ENCODE measurements around the gene DEPDC5. TPM values are rescaled to one million over a fixed set of nuclear protein-coding genes. Genes with fewer than 3 reads are reported as not detected.

DEPDC5 gene
- total RNA-seq, 4 donors from 2014 or later, result 11.5 to 20.6 (median 13.8) TPM

- no peak for TF ChIP-seq CTCF (IDR thresholded peaks at IDR 0.05)
- DNase-seq (ENCODE audit: low spot score) (no peak), ATAC-seq (ENCODE audit: low FRiP score) (no peak)
These were observed 64.9 kb downstream of the DEPDC5 start for GRCh38 chr22:31818481-31819392.

- ATAC-seq (ENCODE audit: low FRiP score) (no peak), DNase-seq (ENCODE audit: low spot score) (no peak)
- no peak for TF ChIP-seq CTCF (IDR thresholded peaks at IDR 0.05)
These were observed 66.8 kb downstream of the DEPDC5 start for GRCh38 chr22:31820655-31821054.

DNA sequence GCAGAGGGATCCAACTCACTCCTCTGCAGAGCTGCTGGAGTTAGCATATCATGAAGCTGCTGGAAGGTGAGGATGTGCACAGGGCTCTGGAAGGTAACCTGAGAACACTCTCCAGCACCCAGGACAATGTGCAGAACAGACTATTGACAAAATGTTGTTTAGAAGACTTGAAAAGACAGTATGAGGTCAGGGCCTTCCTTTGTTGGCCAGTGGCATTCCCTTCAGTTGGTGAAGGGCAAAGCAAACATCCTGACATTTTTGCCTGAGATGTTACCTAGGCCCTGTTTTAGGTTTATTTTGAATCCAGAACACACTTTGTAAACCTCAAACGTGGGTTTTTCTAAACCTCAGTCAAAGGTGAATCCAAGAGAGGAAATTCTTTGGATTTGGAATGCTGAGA is 67.8 kb downstream of the DEPDC5 start:
- TF ChIP-seq CTCF (IDR thresholded peaks at IDR 0.05), result no peak
- ATAC-seq (ENCODE audit: low FRiP score) (no peak), DNase-seq (ENCODE audit: low spot score) (no peak)

DNA sequence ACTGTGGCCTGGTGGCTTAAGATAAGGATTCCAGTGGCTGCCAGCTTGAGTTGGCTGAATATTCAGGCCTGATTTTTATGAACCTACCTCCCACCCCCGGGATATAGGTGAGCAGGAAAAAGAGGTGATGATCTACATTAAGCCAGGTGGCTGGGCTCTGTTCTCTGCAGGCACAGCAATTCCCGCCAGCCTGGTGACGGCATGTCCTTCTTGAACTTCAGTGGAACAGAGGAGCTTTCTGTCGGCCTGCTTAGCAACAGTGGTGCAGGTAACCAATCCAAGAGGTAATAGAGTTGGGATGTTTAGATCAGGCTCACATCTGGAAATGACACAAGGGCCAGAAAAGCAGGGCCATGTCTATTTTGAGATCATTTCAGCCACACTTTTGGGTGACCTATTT is 68.7 kb downstream of the DEPDC5 start:
- ATAC-seq (ENCODE audit: low FRiP score), result no peak
- no peak for DNase-seq (ENCODE audit: low spot score)
- no peak for TF ChIP-seq CTCF (IDR thresholded peaks at IDR 0.05)

DNA sequence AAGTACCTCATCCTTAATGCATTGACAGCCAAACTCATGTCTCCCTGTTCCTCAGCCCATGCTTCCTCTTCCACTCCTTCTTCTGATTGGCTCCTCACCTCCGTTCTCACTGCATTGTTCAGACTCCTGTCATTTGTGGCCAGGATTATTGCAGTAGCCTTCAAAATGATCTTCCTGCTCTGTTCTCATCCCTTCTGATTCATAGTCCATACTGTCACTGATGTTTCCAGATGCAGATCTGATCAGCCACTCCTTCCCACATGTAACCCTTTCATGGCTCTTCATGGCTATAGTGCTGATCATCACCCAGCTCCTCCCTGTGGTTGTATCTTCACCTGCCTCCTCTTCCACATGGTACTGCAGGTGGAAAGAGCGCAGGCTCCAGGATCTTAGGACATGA is 71.7 kb downstream of the DEPDC5 start:
- no peak for ATAC-seq (ENCODE audit: low FRiP score)

GRCh38 chr22:31826443-31826842 is 72.6 kb downstream of the DEPDC5 start:
- ATAC-seq (ENCODE audit: low FRiP score) (no peak), DNase-seq (ENCODE audit: low spot score) (no peak)
- TF ChIP-seq CTCF (IDR thresholded peaks at IDR 0.05), result no peak

More for the DNA sequence above, 71.7 kb downstream of the DEPDC5 start:
- no peak for DNase-seq (ENCODE audit: low spot score)
- no peak for TF ChIP-seq CTCF (IDR thresholded peaks at IDR 0.05)

GRCh38 chr22:31828739-31829138 is 74.9 kb downstream of the DEPDC5 start:
- DNase-seq (ENCODE audit: low spot score) (no peak), ATAC-seq (ENCODE audit: low FRiP score) (no peak)
- no peak for TF ChIP-seq CTCF (IDR thresholded peaks at IDR 0.05)

Measured in omental fat pad (tissue), 4 donors.